Nephron (organoid): ENCODE data around the gene HECTD2.

Experiments
- H3K27ac Mint-ChIP-seq, 3 experiments: 2 replicates each; pipeline ENCODE4 v1.8.0; 2020; ENCODE audit warnings: mixed read lengths in 3 of 3, mild to moderate bottlenecking in 2 of 3, moderate library complexity in 1 of 3
- H3K27me3 Mint-ChIP-seq: 2 replicates; pipeline ENCODE4 v1.8.0; 2021; ENCODE audit warnings: low read depth, mild to moderate bottlenecking, moderate library complexity, mixed read lengths
- H3K36me3 Mint-ChIP-seq: 2 replicates; pipeline ENCODE4 v1.8.0; 2020; ENCODE audit warnings: low read depth, mixed read lengths
- H3K4me1 Mint-ChIP-seq: 2 replicates; pipeline ENCODE4 v1.8.0; 2020; ENCODE audit warnings: mixed read lengths
- H3K4me3 Mint-ChIP-seq, 3 experiments: 2 replicates each; pipeline ENCODE4 v1.8.0; 2020; ENCODE audit warnings: mild to moderate bottlenecking in 3 of 3, mixed read lengths in 3 of 3, moderate library complexity in 2 of 3
- H3K9me3 Mint-ChIP-seq: 2 replicates; pipeline ENCODE4 v1.8.0; 2020; ENCODE audit warnings: mixed read lengths
- CTCF ChIP-seq, 3 experiments: fragments of 200-600 bp; sonication (generic); IDR thresholded peaks; one replicate each; pipeline ENCODE4 v1.5.0; 2021; ENCODE audit warnings: antibody characterized with exemption in 3 of 3; ENCODE audit not compliant: unreplicated experiment in 3 of 3

The HECTD2 gene

GRCh38 chr10:91562839-91563581 lies 152.9 kb downstream of the HECTD2 start:
- peak overlapping the region in 2 of 3 experiments; percentile 65 to 67 for H3K27ac Mint-ChIP-seq
- TF ChIP-seq CTCF (IDR thresholded peaks at IDR 0.05; ENCODE audit: unreplicated experiment in 3 of 3), result no peak
- no peaks in the 10 kb centered on the region for H3K27me3 Mint-ChIP-seq
- peaks cover 5% of the 10 kb centered on the region for H3K36me3 Mint-ChIP-seq
- H3K4me3 Mint-ChIP-seq, result no peak overlapping the region
- H3K9me3 Mint-ChIP-seq, result peaks cover 9% of the 10 kb centered on the region
- peaks cover 63% of the 10 kb centered on the region for H3K4me1 Mint-ChIP-seq

- H3K27ac Mint-ChIP-seq, result peak overlapping the region in 2 of 3 experiments; percentile 25 to 37
- H3K27me3 Mint-ChIP-seq, result no peaks in the 10 kb centered on the region
- H3K4me1 Mint-ChIP-seq, result peaks cover 52% of the 10 kb centered on the region
- TF ChIP-seq CTCF (IDR thresholded peaks at IDR 0.05; ENCODE audit: unreplicated experiment in 3 of 3), result no peak
- H3K4me3 Mint-ChIP-seq, result no peak overlapping the region
- H3K9me3 Mint-ChIP-seq, result peaks cover 9% of the 10 kb centered on the region
- peaks cover 5% of the 10 kb centered on the region for H3K36me3 Mint-ChIP-seq
Observed at GRCh38 chr10:91564026-91564425, 153.9 kb downstream of the HECTD2 start.
